Measurements from ENCODE around the gene MEGF10.

GRCh38 chr5:127471211-127471610 is 180.6 kb downstream of the MEGF10 start:
- TF ChIP-seq CTCF (IDR thresholded peaks at IDR 0.05) (no peak), EZH2 (IDR thresholded peaks at IDR 0.05; ENCODE audit: borderline replicate concordance, insufficient read depth, low read depth, low read length, poor library complexity, severe bottlenecking) (no peak)
